ENCODE data around the gene TMEM236. TPM values are rescaled to one million over a fixed set of nuclear protein-coding genes. Genes with fewer than 3 reads are reported as not detected.

Gene TMEM236
- polyA plus RNA-seq, 1 donor (not counting 4 experiments of a cell fraction or from before 2014, with no cell fraction given): 0.13 TPM

DNA sequence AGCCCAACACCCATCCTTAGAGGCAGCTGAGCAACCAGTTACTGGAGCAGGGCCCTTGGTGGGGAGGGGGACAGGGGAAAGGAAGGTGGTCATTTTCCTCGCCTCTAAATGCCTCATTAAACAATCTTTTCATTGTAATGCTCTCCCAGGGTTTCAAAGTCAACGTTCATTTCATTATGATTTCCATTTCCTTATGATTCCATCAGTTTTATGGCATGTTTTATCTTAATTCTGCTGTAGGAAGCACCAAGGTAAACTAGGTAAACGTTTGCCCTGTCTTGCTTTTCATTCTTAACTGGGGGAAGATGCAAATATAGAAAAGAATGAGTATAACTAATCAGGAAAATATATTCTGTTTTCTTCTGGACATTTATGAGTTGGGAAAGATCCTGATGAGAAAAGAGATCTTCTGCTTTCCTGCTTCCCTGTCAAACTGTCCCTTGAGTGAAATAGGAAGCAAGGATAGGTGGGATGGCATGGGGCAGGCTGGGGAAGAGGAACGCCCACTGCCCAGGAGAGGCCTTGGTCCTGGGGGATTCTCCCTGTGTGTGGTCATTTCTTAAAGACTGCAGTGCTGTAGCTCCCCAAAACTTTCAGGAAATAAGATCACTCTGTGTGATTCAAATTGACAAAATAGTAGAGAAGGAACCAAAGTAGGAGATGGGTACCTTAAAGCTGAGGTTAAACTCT is 20.5 kb upstream of the TMEM236 start:
- H3K79me2 ChIP-seq (ENCODE audit: control insufficient read depth, insufficient read depth, low read length): no peaks in the 10 kb centered on the region
- H3K4me1 ChIP-seq (ENCODE audit: control insufficient read depth, extremely low read depth, insufficient read depth, low read length): no peaks in the 10 kb centered on the region
- peaks cover 0 to 3% of the 10 kb centered on the region in 2 experiments for H3K36me3 ChIP-seq (ENCODE audit: control insufficient read depth in 2 of 2, extremely low read depth in 1 of 2, insufficient read depth in 2 of 2, low read length in 2 of 2)
- H4K20me1 ChIP-seq (ENCODE audit: control insufficient read depth, extremely low read depth, insufficient read depth, low read length): no peaks in the 10 kb centered on the region
- H2AFZ ChIP-seq (ENCODE audit: control insufficient read depth, low read length): no peak overlapping the region
- no peak overlapping the region for H3K27ac ChIP-seq (ENCODE audit: control insufficient read depth, insufficient read depth, low read length)
- no peak overlapping the region for H3K4me3 ChIP-seq (ENCODE audit: control insufficient read depth in 2 of 3, extremely low read depth in 1 of 3, insufficient read depth in 2 of 3, low read depth in 1 of 3, low read length in 3 of 3)
- no peak overlapping the region for H3K9ac ChIP-seq (ENCODE audit: control insufficient read depth, extremely low read depth, insufficient read depth, low read length)
- DNase-seq (ENCODE audit: low read depth, low spot score) (no peak), FAIRE-seq (no peak)
- H3K4me2 ChIP-seq (ENCODE audit: control insufficient read depth, extremely low read depth, insufficient read depth, low read depth, low read length): no peak overlapping the region
- H3K27me3 ChIP-seq (ENCODE audit: control insufficient read depth, extremely low read depth, insufficient read depth, low read length): no peaks in the 10 kb centered on the region
- no peaks in the 10 kb centered on the region for H3K9me3 ChIP-seq (ENCODE audit: control insufficient read depth, low read depth, low read length)
- TF ChIP-seq CTCF (optimal IDR thresholded peaks at IDR 0.05 in 1 of 3, IDR thresholded peaks at IDR 0.05 in 1 of 3, conservative IDR thresholded peaks at IDR 0.05 in 1 of 3; ENCODE audit: extremely low read depth in 1 of 3, insufficient read depth in 2 of 3, low read length in 3 of 3) (no peak), EZH2 (IDR thresholded peaks at IDR 0.05; ENCODE audit: low read length) (no peak)
- dilution Hi-C loops (cut with MboI; ENCODE audit: extremely low pct_ligation_motif_present, low sequenced_read_pairs): no loop called here
- H3K9me1 ChIP-seq (ENCODE audit: control insufficient read depth, extremely low read depth, insufficient read depth, low read length): no peaks in the 10 kb centered on the region

DNA sequence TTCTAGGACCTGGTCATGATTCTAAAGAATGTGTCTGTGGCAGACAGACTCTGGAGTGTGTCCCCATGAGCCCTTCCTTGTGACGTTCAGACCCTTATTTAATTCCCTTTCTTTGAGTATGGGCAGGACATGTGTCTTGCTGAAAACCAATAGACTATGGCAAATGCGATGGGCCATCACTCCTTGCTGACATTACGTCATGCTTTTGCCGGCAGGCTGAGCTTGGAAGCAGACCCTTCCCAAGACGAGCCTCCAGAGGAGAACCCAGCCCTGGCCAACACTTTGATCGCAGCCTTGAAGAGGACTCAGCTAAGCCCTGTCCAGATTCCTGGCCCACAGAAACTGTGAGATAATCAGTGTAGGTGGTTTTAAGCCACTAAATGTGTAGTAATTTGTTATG is 18.4 kb upstream of the TMEM236 start:
- Histone ChIP-seq H3K4me3 (ENCODE audit: control insufficient read depth in 2 of 3, extremely low read depth in 1 of 3, insufficient read depth in 2 of 3, low read depth in 1 of 3, low read length in 3 of 3) (no peak overlapping the region), H3K4me1 (ENCODE audit: control insufficient read depth, extremely low read depth, insufficient read depth, low read length) (no peaks in the 10 kb centered on the region), H3K9ac (ENCODE audit: control insufficient read depth, extremely low read depth, insufficient read depth, low read length) (no peak overlapping the region), H3K9me1 (ENCODE audit: control insufficient read depth, extremely low read depth, insufficient read depth, low read length) (no peaks in the 10 kb centered on the region), H4K20me1 (ENCODE audit: control insufficient read depth, extremely low read depth, insufficient read depth, low read length) (no peaks in the 10 kb centered on the region), H3K27me3 (ENCODE audit: control insufficient read depth, extremely low read depth, insufficient read depth, low read length) (no peaks in the 10 kb centered on the region), H3K9me3 (ENCODE audit: control insufficient read depth, low read depth, low read length) (no peaks in the 10 kb centered on the region), H3K27ac (ENCODE audit: control insufficient read depth, insufficient read depth, low read length) (no peak overlapping the region), H3K36me3 (ENCODE audit: control insufficient read depth in 2 of 2, extremely low read depth in 1 of 2, insufficient read depth in 2 of 2, low read length in 2 of 2) (peaks cover 0 to 4% of the 10 kb centered on the region in 2 experiments), H3K79me2 (ENCODE audit: control insufficient read depth, insufficient read depth, low read length) (no peaks in the 10 kb centered on the region), H3K4me2 (ENCODE audit: control insufficient read depth, extremely low read depth, insufficient read depth, low read depth, low read length) (no peak overlapping the region), H2AFZ (ENCODE audit: control insufficient read depth, low read length) (no peak overlapping the region)
- DNase-seq (ENCODE audit: low read depth, low spot score) (no peak), FAIRE-seq (no peak)
- dilution Hi-C loops (cut with MboI; ENCODE audit: extremely low pct_ligation_motif_present, low sequenced_read_pairs): no loop called here
- TF ChIP-seq EZH2 (IDR thresholded peaks at IDR 0.05; ENCODE audit: low read length) (no peak), CTCF (optimal IDR thresholded peaks at IDR 0.05 in 1 of 3, IDR thresholded peaks at IDR 0.05 in 1 of 3, conservative IDR thresholded peaks at IDR 0.05 in 1 of 3; ENCODE audit: extremely low read depth in 1 of 3, insufficient read depth in 2 of 3, low read length in 3 of 3) (no peak)
